ENCODE results near the gene RASGRF2.

RASGRF2 gene

GRCh38 chr5:81080809-81081460 is 120.8 kb downstream of the RASGRF2 start:
- Histone ChIP-seq H3K36me3 (ENCODE audit: control insufficient read depth, insufficient read depth, low read length) (no peaks in the 10 kb centered on the region), H3K9me3 (ENCODE audit: control insufficient read depth, low read length) (no peaks in the 10 kb centered on the region), H3K27me3 (ENCODE audit: control insufficient read depth, insufficient read depth, low read length, poor library complexity, severe bottlenecking) (no peaks in the 10 kb centered on the region), H3K27ac (ENCODE audit: insufficient read depth, low read depth, low read length, poor library complexity, severe bottlenecking) (no peak overlapping the region), H3K4me3 (ENCODE audit: insufficient read depth, low read depth, low read length) (no peak overlapping the region), H3K4me1 (ENCODE audit: control insufficient read depth, insufficient read depth, low read length) (no peaks in the 10 kb centered on the region)
- 80 to 81% methylated on average over 9 of the region's 9 CpGs for WGBS, 2 experiments

GRCh38 chr5:81081461-81081835 is 121.3 kb downstream of the RASGRF2 start:
- H3K4me1 ChIP-seq (ENCODE audit: control insufficient read depth, insufficient read depth, low read length) = no peaks in the 10 kb centered on the region
- 95 to 97% methylated on average over 8 of the region's 8 CpGs for whole genome bisulfite sequencing, 2 experiments
- no peak overlapping the region for H3K27ac ChIP-seq (ENCODE audit: insufficient read depth, low read depth, low read length, poor library complexity, severe bottlenecking)
- H3K4me3 ChIP-seq (ENCODE audit: insufficient read depth, low read depth, low read length) = no peak overlapping the region
- no peaks in the 10 kb centered on the region for H3K9me3 ChIP-seq (ENCODE audit: control insufficient read depth, low read length)
- no peaks in the 10 kb centered on the region for H3K36me3 ChIP-seq (ENCODE audit: control insufficient read depth, insufficient read depth, low read length)
- H3K27me3 ChIP-seq (ENCODE audit: control insufficient read depth, insufficient read depth, low read length, poor library complexity, severe bottlenecking) = no peaks in the 10 kb centered on the region

GRCh38 chr5:81086881-81087281 is 126.7 kb downstream of the RASGRF2 start:
- Histone ChIP-seq H3K36me3 (ENCODE audit: control insufficient read depth, insufficient read depth, low read length) (no peaks in the 10 kb centered on the region), H3K27ac (ENCODE audit: insufficient read depth, low read depth, low read length, poor library complexity, severe bottlenecking) (no peak overlapping the region), H3K4me3 (ENCODE audit: insufficient read depth, low read depth, low read length) (no peak overlapping the region), H3K4me1 (ENCODE audit: control insufficient read depth, insufficient read depth, low read length) (no peaks in the 10 kb centered on the region), H3K9me3 (ENCODE audit: control insufficient read depth, low read length) (no peaks in the 10 kb centered on the region), H3K27me3 (ENCODE audit: control insufficient read depth, insufficient read depth, low read length, poor library complexity, severe bottlenecking) (no peaks in the 10 kb centered on the region)
- WGBS, 2 experiments = 95 to 96% methylated on average over 27 of the region's 27 CpGs

GRCh38 chr5:81091199-81091598 is 131.0 kb downstream of the RASGRF2 start:
- no peak overlapping the region for H3K4me3 ChIP-seq (ENCODE audit: insufficient read depth, low read depth, low read length)
- no peak overlapping the region for H3K27ac ChIP-seq (ENCODE audit: insufficient read depth, low read depth, low read length, poor library complexity, severe bottlenecking)
- no peaks in the 10 kb centered on the region for H3K9me3 ChIP-seq (ENCODE audit: control insufficient read depth, low read length)
- no peaks in the 10 kb centered on the region for H3K27me3 ChIP-seq (ENCODE audit: control insufficient read depth, insufficient read depth, low read length, poor library complexity, severe bottlenecking)
- WGBS, 2 experiments = 67 to 78% methylated on average over 3 of the region's 3 CpGs
- H3K4me1 ChIP-seq (ENCODE audit: control insufficient read depth, insufficient read depth, low read length) = no peaks in the 10 kb centered on the region
- no peaks in the 10 kb centered on the region for H3K36me3 ChIP-seq (ENCODE audit: control insufficient read depth, insufficient read depth, low read length)

DNA sequence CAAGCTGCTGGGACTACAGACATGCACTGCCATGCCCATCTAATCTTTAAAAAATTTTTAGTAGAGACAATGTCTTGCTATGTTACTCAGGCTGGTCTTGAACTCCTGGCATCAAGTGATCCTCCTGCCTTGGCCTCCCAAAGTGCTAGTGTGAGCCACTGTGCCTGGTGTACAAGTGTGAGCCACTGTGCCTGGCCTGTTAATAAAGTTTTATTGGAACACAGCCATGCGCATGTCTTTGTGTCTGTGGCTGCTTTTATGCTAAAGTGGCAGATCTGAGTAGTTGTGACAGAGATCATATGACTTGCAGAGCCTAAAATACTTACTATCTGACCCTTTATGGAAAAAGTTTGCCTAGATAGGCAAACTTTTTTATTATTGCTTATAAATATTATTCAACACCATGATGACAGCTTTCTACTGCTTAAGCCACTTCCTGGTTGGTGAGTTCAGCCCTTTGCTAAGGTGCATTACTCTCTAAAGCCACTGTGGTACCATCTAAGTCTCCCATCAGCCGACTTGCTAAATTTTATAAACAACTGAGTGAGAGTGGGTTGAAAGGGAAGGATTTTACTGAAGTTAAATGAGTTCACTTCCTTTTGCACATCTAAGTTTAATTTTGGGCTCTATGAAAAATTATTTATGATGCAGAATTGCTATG is 133.5 kb downstream of the RASGRF2 start:
- H3K36me3 ChIP-seq (ENCODE audit: control insufficient read depth, insufficient read depth, low read length) = no peaks in the 10 kb centered on the region
- no peaks in the 10 kb centered on the region for H3K9me3 ChIP-seq (ENCODE audit: control insufficient read depth, low read length)
- no peaks in the 10 kb centered on the region for H3K27me3 ChIP-seq (ENCODE audit: control insufficient read depth, insufficient read depth, low read length, poor library complexity, severe bottlenecking)
- H3K4me3 ChIP-seq (ENCODE audit: insufficient read depth, low read depth, low read length) = no peak overlapping the region
- no peaks in the 10 kb centered on the region for H3K4me1 ChIP-seq (ENCODE audit: control insufficient read depth, insufficient read depth, low read length)
- 68 to 75% methylated on average over 2 of the region's 2 CpGs for WGBS, 2 experiments
- no peak overlapping the region for H3K27ac ChIP-seq (ENCODE audit: insufficient read depth, low read depth, low read length, poor library complexity, severe bottlenecking)

- Histone ChIP-seq H3K4me3 (ENCODE audit: insufficient read depth, low read depth, low read length) (no peak overlapping the region), H3K9me3 (ENCODE audit: control insufficient read depth, low read length) (no peaks in the 10 kb centered on the region)
- 97 to 100% methylated on average over 1 of the region's 1 CpG for WGBS, 2 experiments
Measured at GRCh38 chr5:81095835-81096234, 135.7 kb downstream of the RASGRF2 start.

GRCh38 chr5:81097713-81098112 is 137.6 kb downstream of the RASGRF2 start:
- Histone ChIP-seq H3K9me3 (ENCODE audit: control insufficient read depth, low read length) (no peaks in the 10 kb centered on the region), H3K4me3 (ENCODE audit: insufficient read depth, low read depth, low read length) (no peak overlapping the region), H3K27ac (ENCODE audit: insufficient read depth, low read depth, low read length, poor library complexity, severe bottlenecking) (no peak overlapping the region), H3K4me1 (ENCODE audit: control insufficient read depth, insufficient read depth, low read length) (no peaks in the 10 kb centered on the region), H3K27me3 (ENCODE audit: control insufficient read depth, insufficient read depth, low read length, poor library complexity, severe bottlenecking) (no peaks in the 10 kb centered on the region), H3K36me3 (ENCODE audit: control insufficient read depth, insufficient read depth, low read length) (no peaks in the 10 kb centered on the region)
- WGBS, 2 experiments = 87 to 89% methylated on average over 3 of the region's 3 CpGs

More at GRCh38 chr5:81095835-81096234, 135.7 kb downstream of the RASGRF2 start:
- H3K27ac ChIP-seq (ENCODE audit: insufficient read depth, low read depth, low read length, poor library complexity, severe bottlenecking) = no peak overlapping the region
- H3K36me3 ChIP-seq (ENCODE audit: control insufficient read depth, insufficient read depth, low read length) = no peaks in the 10 kb centered on the region
- H3K27me3 ChIP-seq (ENCODE audit: control insufficient read depth, insufficient read depth, low read length, poor library complexity, severe bottlenecking) = no peaks in the 10 kb centered on the region
- no peaks in the 10 kb centered on the region for H3K4me1 ChIP-seq (ENCODE audit: control insufficient read depth, insufficient read depth, low read length)

GRCh38 chr5:81105261-81105877 is 145.2 kb downstream of the RASGRF2 start:
- WGBS, 2 experiments = 85 to 95% methylated on average over 3 to 5 of the region's 5 CpGs
- Histone ChIP-seq H3K4me3 (ENCODE audit: insufficient read depth, low read depth, low read length) (no peak overlapping the region), H3K27ac (ENCODE audit: insufficient read depth, low read depth, low read length, poor library complexity, severe bottlenecking) (no peak overlapping the region), H3K36me3 (ENCODE audit: control insufficient read depth, insufficient read depth, low read length) (no peaks in the 10 kb centered on the region), H3K27me3 (ENCODE audit: control insufficient read depth, insufficient read depth, low read length, poor library complexity, severe bottlenecking) (no peaks in the 10 kb centered on the region), H3K9me3 (ENCODE audit: control insufficient read depth, low read length) (no peaks in the 10 kb centered on the region), H3K4me1 (ENCODE audit: control insufficient read depth, insufficient read depth, low read length) (no peaks in the 10 kb centered on the region)

GRCh38 chr5:81115261-81115660 is 155.1 kb downstream of the RASGRF2 start:
- H3K4me3 ChIP-seq (ENCODE audit: insufficient read depth, low read depth, low read length) = no peak overlapping the region
- no peaks in the 10 kb centered on the region for H3K9me3 ChIP-seq (ENCODE audit: control insufficient read depth, low read length)
- no peak overlapping the region for H3K27ac ChIP-seq (ENCODE audit: insufficient read depth, low read depth, low read length, poor library complexity, severe bottlenecking)
- H3K4me1 ChIP-seq (ENCODE audit: control insufficient read depth, insufficient read depth, low read length) = no peaks in the 10 kb centered on the region
- no peaks in the 10 kb centered on the region for H3K36me3 ChIP-seq (ENCODE audit: control insufficient read depth, insufficient read depth, low read length)
- no peaks in the 10 kb centered on the region for H3K27me3 ChIP-seq (ENCODE audit: control insufficient read depth, insufficient read depth, low read length, poor library complexity, severe bottlenecking)
- WGBS, 2 experiments = 81 to 82% methylated on average over 3 to 4 of the region's 4 CpGs

GRCh38 chr5:81117566-81117965 is 157.4 kb downstream of the RASGRF2 start:
- WGBS, 2 experiments = 91 to 96% methylated on average over 3 of the region's 3 CpGs

More at GRCh38 chr5:81117566-81117965, 157.4 kb downstream of the RASGRF2 start:
- no peaks in the 10 kb centered on the region for H3K27me3 ChIP-seq (ENCODE audit: control insufficient read depth, insufficient read depth, low read length, poor library complexity, severe bottlenecking)
- H3K27ac ChIP-seq (ENCODE audit: insufficient read depth, low read depth, low read length, poor library complexity, severe bottlenecking) = no peak overlapping the region
- H3K4me3 ChIP-seq (ENCODE audit: insufficient read depth, low read depth, low read length) = no peak overlapping the region
- H3K36me3 ChIP-seq (ENCODE audit: control insufficient read depth, insufficient read depth, low read length) = no peaks in the 10 kb centered on the region
- H3K4me1 ChIP-seq (ENCODE audit: control insufficient read depth, insufficient read depth, low read length) = no peaks in the 10 kb centered on the region
- H3K9me3 ChIP-seq (ENCODE audit: control insufficient read depth, low read length) = no peaks in the 10 kb centered on the region

Measured in ectodermal cell (in vitro differentiated cells).